Measurements from ENCODE around the gene PIEZO1.
A peak's percentile ranks its signal among the peaks of the same experiment; 100 is the strongest.

Gene PIEZO1

DNA sequence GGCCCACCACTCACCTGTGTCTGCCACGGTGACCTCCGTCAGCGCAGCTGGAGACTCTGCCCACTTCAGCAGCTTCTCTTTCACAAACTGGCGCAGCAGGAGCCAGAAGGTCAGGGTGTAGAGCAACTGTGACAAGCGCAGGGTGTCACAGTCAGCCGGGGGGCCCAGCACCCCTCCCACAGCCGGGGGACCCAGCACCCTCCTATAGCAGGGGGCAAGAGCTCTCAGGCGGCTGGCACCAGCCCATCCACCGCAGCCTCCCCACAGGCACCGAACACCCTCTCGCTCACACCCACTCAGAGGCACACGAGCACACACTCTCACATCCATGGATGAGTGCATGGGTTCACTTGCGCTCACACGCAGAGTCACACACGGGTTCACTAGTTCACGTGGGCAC lies 49.9 kb downstream of the PIEZO1 start:
- TF ChIP-seq, protein P1, sequence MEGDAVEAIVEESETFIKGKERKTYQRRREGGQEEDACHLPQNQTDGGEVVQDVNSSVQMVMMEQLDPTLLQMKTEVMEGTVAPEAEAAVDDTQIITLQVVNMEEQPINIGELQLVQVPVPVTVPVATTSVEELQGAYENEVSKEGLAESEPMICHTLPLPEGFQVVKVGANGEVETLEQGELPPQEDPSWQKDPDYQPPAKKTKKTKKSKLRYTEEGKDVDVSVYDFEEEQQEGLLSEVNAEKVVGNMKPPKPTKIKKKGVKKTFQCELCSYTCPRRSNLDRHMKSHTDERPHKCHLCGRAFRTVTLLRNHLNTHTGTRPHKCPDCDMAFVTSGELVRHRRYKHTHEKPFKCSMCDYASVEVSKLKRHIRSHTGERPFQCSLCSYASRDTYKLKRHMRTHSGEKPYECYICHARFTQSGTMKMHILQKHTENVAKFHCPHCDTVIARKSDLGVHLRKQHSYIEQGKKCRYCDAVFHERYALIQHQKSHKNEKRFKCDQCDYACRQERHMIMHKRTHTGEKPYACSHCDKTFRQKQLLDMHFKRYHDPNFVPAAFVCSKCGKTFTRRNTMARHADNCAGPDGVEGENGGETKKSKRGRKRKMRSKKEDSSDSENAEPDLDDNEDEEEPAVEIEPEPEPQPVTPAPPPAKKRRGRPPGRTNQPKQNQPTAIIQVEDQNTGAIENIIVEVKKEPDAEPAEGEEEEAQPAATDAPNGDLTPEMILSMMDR (IDR thresholded peaks at IDR 0.05; ENCODE audit: borderline replicate concordance, control extremely low read depth, extremely low read depth, insufficient read depth, missing control alignments): no peak
- no peak for DNase-seq (ENCODE audit: low spot score)
- in situ Hi-C loops (cut with MboI; ENCODE audit: low sequenced_read_pairs, unreplicated experiment): no loop called here

DNA sequence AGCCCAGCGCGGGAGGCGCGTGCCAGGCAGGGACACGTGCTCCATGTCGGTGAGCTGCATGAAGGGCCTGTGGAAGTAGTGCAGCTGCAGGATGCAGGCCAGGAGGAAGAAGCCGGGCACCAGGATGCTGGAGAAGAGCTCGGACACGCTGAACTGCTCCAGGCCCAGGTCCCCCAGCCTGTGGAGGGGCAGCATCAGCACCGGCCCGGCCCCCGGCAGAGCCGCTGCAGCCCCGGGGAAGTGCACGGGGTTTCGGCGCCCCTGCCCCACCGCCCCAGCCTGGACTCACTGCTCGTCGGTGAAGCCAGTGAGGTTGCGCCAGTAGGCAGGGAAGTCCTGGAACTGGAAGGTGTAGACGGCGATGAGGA lies 50.7 kb downstream of the PIEZO1 start:
- in situ Hi-C loops (cut with MboI; ENCODE audit: low sequenced_read_pairs, unreplicated experiment): no loop called here
- TF ChIP-seq, protein P1 (IDR thresholded peaks at IDR 0.05; ENCODE audit: borderline replicate concordance, control extremely low read depth, extremely low read depth, insufficient read depth, missing control alignments): no peak

DNA sequence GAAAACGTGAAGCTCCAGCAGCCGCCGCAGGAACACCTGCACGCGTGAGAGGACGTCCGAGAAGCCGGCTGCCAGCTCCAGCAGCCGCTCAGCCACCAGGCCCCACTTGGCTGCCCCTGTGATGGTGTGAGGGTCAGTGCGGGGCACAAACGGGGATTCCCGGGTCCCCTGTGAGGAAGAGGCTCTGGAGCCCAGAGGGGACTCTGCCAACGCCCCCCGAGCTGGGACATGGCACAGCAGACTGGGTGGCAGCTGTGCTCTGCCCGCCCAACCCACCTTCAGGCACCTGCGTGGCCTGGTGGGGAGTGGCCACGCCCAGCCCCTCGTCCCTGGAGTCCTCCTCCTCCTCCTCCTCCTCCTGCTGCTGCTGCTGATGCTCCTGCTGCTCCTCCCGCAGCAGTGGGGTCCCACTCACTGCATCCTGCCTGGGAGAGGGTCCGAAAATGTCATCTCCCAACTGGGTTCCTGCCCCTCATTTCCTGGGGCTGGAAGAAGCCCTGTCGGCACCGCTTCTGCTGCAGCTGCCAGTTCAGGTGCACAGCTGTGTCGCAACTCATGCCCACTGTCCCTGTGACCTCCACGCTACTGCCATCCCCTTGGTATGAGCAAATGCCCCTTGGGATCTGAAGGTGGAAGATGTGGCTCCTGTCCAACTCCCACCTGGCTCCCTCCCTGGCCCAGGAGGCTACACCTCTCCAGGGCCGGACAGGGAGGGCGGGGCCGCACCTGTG lies 51.2 kb downstream of the PIEZO1 start:
- in situ Hi-C loops (cut with MboI; ENCODE audit: low sequenced_read_pairs, unreplicated experiment): no loop called here
- no peak for DNase-seq (ENCODE audit: low spot score)
- TF ChIP-seq, protein P1 (IDR thresholded peaks at IDR 0.05; ENCODE audit: borderline replicate concordance, control extremely low read depth, extremely low read depth, insufficient read depth, missing control alignments): no peak

More for the DNA sequence above, 50.7 kb downstream of the PIEZO1 start:
- DNase-seq (ENCODE audit: low spot score): no peak

DNA sequence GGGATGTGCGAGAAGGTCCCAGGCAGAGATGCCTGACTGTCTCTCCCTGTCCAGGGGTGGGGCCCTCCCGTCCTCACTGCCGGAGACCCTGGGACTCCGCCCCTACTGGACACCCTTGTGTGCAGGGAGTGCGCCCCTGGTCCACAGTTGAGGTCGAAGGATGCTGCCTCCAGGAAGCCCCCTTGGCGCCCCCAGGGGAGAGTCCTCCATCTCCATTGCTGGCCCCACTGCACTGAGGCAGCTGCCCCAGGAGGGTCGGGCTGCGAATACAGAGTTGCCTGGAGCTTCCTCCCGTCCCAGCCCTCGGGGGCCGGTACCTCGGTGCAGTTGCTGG lies 52.1 kb downstream of the PIEZO1 start:
- TF ChIP-seq, protein P1 (IDR thresholded peaks at IDR 0.05; ENCODE audit: borderline replicate concordance, control extremely low read depth, extremely low read depth, insufficient read depth, missing control alignments): no peak
- in situ Hi-C loops (cut with MboI; ENCODE audit: low sequenced_read_pairs, unreplicated experiment): no loop called here
- DNase-seq (ENCODE audit: low spot score): no peak

DNA sequence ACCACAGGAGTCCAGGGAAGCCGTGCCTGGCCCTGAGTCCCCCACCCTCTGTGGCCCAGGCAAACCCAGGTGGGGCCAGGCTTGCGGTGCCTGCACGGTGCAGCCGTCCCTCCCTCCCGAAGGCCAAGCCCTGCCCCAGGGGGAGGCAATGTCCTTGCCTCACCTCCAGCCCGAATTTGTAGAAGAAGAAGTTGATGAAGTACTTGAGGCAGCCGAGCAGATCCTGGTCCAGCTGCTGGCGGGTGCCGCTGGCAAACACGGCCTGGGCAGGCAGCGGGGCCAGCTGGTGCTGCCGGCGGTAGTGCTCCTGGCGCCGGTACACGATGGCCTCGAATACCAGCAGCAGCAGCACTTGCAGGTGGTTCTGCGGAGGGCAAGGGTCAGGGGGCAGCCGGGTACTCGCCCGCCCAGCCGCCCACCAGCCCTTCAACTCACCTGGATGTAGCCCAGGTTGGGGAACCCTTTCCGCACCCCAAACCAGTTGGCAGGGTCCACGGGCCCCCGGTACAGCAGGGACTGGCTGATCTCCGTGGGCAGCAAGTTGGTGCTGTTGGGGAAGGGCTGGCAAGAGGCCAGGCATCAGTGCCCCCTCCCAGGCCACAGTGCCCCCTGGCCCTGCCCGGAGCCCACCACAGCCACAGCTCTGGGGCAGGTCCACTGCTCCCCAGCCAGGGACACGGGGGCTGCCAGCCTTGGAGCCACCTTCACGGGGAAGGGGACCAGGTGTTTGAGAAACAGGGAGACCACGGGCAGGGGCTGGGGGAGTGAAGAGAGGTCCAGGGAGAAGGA lies 52.7 kb downstream of the PIEZO1 start:
- in situ Hi-C loops (cut with MboI; ENCODE audit: low sequenced_read_pairs, unreplicated experiment): no loop called here
- DNase-seq (ENCODE audit: low spot score): no peak

DNA sequence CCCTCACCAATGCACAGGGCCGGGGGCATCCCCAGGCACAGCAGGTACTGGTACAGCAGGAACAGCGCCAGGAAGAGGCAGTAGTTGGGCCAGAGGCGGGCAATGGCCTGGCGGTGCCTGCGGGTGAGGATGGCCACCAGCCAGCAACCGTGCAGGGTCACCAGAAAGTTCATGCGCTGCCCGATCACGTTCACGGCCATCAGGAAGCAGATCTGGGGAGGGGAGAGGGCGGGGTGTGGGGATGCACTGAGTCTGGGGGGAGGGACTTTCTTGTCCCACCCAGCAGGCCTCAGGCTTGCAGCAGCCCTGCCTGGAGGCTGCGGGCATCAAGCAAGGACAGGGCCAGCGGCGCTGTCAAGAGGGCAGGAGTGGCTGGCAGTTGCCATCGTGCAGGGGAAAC lies 53.3 kb downstream of the PIEZO1 start:
- in situ Hi-C loops (cut with MboI; ENCODE audit: low sequenced_read_pairs, unreplicated experiment): no loop called here
- peak; percentile 71 for DNase-seq (ENCODE audit: low spot score)
- TF ChIP-seq, protein P1 (IDR thresholded peaks at IDR 0.05; ENCODE audit: borderline replicate concordance, control extremely low read depth, extremely low read depth, insufficient read depth, missing control alignments): no peak

More for the DNA sequence above, 52.7 kb downstream of the PIEZO1 start:
- TF ChIP-seq, protein P1 (IDR thresholded peaks at IDR 0.05; ENCODE audit: borderline replicate concordance, control extremely low read depth, extremely low read depth, insufficient read depth, missing control alignments): no peak

All from GM13976 (cell line).